H9 (cell line): ENCODE results near the gene MLLT3. TPM values are rescaled to one million over a fixed set of nuclear protein-coding genes. Genes with fewer than 3 reads are reported as not detected.

ENCODE experiments used
- DNase-seq: peaks from one replicate; pipeline ENCODE4 v3.0.0-alpha.2; 2017
- H2AFZ ChIP-seq: one replicate; pipeline ENCODE4 v1.6.1; 2013; ENCODE audit warnings: mild to moderate bottlenecking, low read length, control low read depth, moderate library complexity
- H2AK5ac ChIP-seq: 2 replicates; pipeline ENCODE4 v1.6.1; 2013; ENCODE audit warnings: low read length, control low read depth, mixed read lengths; ENCODE audit not compliant: insufficient read length
- H2BK120ac ChIP-seq: one replicate; pipeline ENCODE4 v1.6.1; 2013; ENCODE audit warnings: low read depth, mild to moderate bottlenecking, low read length, control low read depth, inconsistent platforms; ENCODE audit not compliant: poor library complexity, severe bottlenecking
- H2BK12ac ChIP-seq: 2 replicates; pipeline ENCODE4 v1.6.1; 2013; ENCODE audit warnings: low read length, control low read depth, mixed read lengths, low read depth; ENCODE audit not compliant: insufficient read length
- H2BK15ac ChIP-seq: 2 replicates; pipeline ENCODE4 v1.6.1; 2013; ENCODE audit warnings: low read depth, low read length, control low read depth
- H2BK20ac ChIP-seq: one replicate; pipeline ENCODE4 v1.6.1; 2013; ENCODE audit warnings: low read depth, mild to moderate bottlenecking, low read length, control low read depth, inconsistent platforms; ENCODE audit not compliant: poor library complexity, severe bottlenecking
- H2BK5ac ChIP-seq: 2 replicates; pipeline ENCODE4 v1.6.1; 2013; ENCODE audit warnings: low read length, control low read depth, mixed read lengths; ENCODE audit not compliant: insufficient read length
- H3K14ac ChIP-seq: 2 replicates; pipeline ENCODE4 v1.6.1; 2013; ENCODE audit warnings: low read length, control low read depth; ENCODE audit not compliant: insufficient read depth
- H3K18ac ChIP-seq: 2 replicates; pipeline ENCODE4 v1.6.1; 2013; ENCODE audit warnings: low read depth, mild to moderate bottlenecking, mixed read lengths, low read length, control low read depth; ENCODE audit not compliant: insufficient read length
- H3K23ac ChIP-seq: 2 replicates; pipeline ENCODE4 v1.6.1; 2013; ENCODE audit warnings: low read length, control low read depth, mixed read lengths, low read depth; ENCODE audit not compliant: insufficient read length
- H3K23me2 ChIP-seq: 2 replicates; pipeline ENCODE4 v1.6.1; 2013; ENCODE audit warnings: low read depth, mild to moderate bottlenecking, mixed read lengths, low read length, control low read depth; ENCODE audit not compliant: insufficient read length, poor library complexity, severe bottlenecking
- H3K27ac ChIP-seq: 2 replicates; pipeline ENCODE4 v1.5.1; 2013; ENCODE audit warnings: low read length, control low read depth, mixed read lengths, low read depth; ENCODE audit not compliant: insufficient read length
- H3K27me3 ChIP-seq: 2 replicates; pipeline ENCODE4 v1.6.1; 2013; ENCODE audit warnings: low read length, control low read depth, inconsistent platforms; ENCODE audit not compliant: insufficient read depth
- H3K4ac ChIP-seq: 2 replicates; pipeline ENCODE4 v1.6.1; 2013; ENCODE audit warnings: low read depth, mild to moderate bottlenecking, control low read depth, inconsistent platforms, low read length, moderate library complexity
- H3K4me1 ChIP-seq: 2 replicates; pipeline ENCODE4 v1.6.1; 2013; ENCODE audit warnings: low read length, control low read depth, inconsistent platforms; ENCODE audit not compliant: insufficient read depth
- H3K4me2 ChIP-seq: 2 replicates; pipeline ENCODE4 v1.6.1; 2013; ENCODE audit warnings: low read length, control low read depth, mixed read lengths; ENCODE audit not compliant: insufficient read length, insufficient read depth
- H3K56ac ChIP-seq: 2 replicates; pipeline ENCODE4 v1.6.1; 2013; ENCODE audit warnings: low read depth, mild to moderate bottlenecking, mixed read lengths, low read length, control low read depth; ENCODE audit not compliant: insufficient read length
- H3K79me1 ChIP-seq: 2 replicates; pipeline ENCODE4 v1.6.1; 2013; ENCODE audit warnings: low read depth, mild to moderate bottlenecking, moderate library complexity, low read length, control low read depth, inconsistent platforms; ENCODE audit not compliant: insufficient read depth, poor library complexity, severe bottlenecking
- H3K79me2 ChIP-seq: 2 replicates; pipeline ENCODE4 v1.6.1; 2013; ENCODE audit warnings: low read length, control low read depth, inconsistent platforms; ENCODE audit not compliant: insufficient read depth
- H3K9ac ChIP-seq: 2 replicates; pipeline ENCODE4 v1.6.1; 2013; ENCODE audit warnings: low read length, control low read depth, mixed read lengths; ENCODE audit not compliant: insufficient read length; ENCODE audit errors: extremely low read depth
- H3K9me3 ChIP-seq: one replicate; pipeline ENCODE4 v1.6.1; 2013; ENCODE audit warnings: low read depth, low read length, inconsistent platforms; ENCODE audit not compliant: control insufficient read depth
- H3T11ph ChIP-seq: one replicate; pipeline ENCODE4 v1.6.1; 2013; ENCODE audit warnings: mild to moderate bottlenecking, low read length, control low read depth, inconsistent platforms
- H4K20me1 ChIP-seq: one replicate; pipeline ENCODE4 v1.6.1; 2013; ENCODE audit not compliant: control insufficient read depth, insufficient read length, insufficient read depth
- H4K5ac ChIP-seq: 2 replicates; pipeline ENCODE4 v1.6.1; 2013; ENCODE audit warnings: low read depth, mild to moderate bottlenecking, mixed read lengths, low read length, control low read depth; ENCODE audit not compliant: insufficient read length
- H4K8ac ChIP-seq: replicated peaks from 2 replicates; pipeline ENCODE4 v1.6.1; 2013; ENCODE audit warnings: low read length, control low read depth, mixed read lengths, low read depth; ENCODE audit not compliant: insufficient read length
- H4K91ac ChIP-seq: 2 replicates; pipeline ENCODE4 v1.6.1; 2013; ENCODE audit warnings: low read depth, mild to moderate bottlenecking, moderate library complexity, mixed read lengths, low read length, control low read depth; ENCODE audit not compliant: insufficient read length
- H3K27ac Mint-ChIP-seq, 3 experiments: 2 replicates in 2 of 3; 3 replicates in 1 of 3; pipeline ENCODE4 v1.8.0; 2020 to 2021; ENCODE audit warnings: mixed read lengths in 3 of 3, mild to moderate bottlenecking in 1 of 3, moderate library complexity in 1 of 3
- H3K27me3 Mint-ChIP-seq: 2 replicates; pipeline ENCODE4 v1.8.0; 2021; ENCODE audit warnings: low read depth, mild to moderate bottlenecking, moderate library complexity, mixed read lengths
- H3K36me3 Mint-ChIP-seq, 3 experiments: 2 replicates in 2 of 3; 3 replicates in 1 of 3; pipeline ENCODE4 v1.8.0; 2020 to 2021; ENCODE audit warnings: low read depth in 3 of 3, mixed read lengths in 3 of 3; ENCODE audit not compliant: insufficient read depth in 1 of 3
- H3K4me1 Mint-ChIP-seq, 2 experiments: 2 replicates each; pipeline ENCODE4 v1.8.0; 2020; ENCODE audit warnings: mixed read lengths in 2 of 2
- H3K4me3 Mint-ChIP-seq, 2 experiments: 2 replicates in 1 of 2; 3 replicates in 1 of 2; pipeline ENCODE4 v1.8.0; 2020 to 2021; ENCODE audit warnings: mild to moderate bottlenecking in 2 of 2, mixed read lengths in 2 of 2, moderate library complexity in 1 of 2
- H3K9me3 Mint-ChIP-seq, 2 experiments: 2 replicates in 1 of 2; 3 replicates in 1 of 2; pipeline ENCODE4 v1.8.0; 2020; ENCODE audit warnings: mild to moderate bottlenecking in 2 of 2, mixed read lengths in 2 of 2, moderate library complexity in 1 of 2
- CTCF ChIP-seq: fragments of 200-600 bp; sonication (generic); conservative IDR thresholded peaks from 3 replicates; pipeline ENCODE4 v1.8.0; 2021; ENCODE audit warnings: antibody characterized with exemption, mild to moderate bottlenecking
- WGBS: extraction: QIAGEN DNeasy Blood & Tissue Kit; methylation state at CpG from one replicate; pipeline ENCODE4 v1.1.7; 2013; ENCODE audit warnings: missing lambda C conversion rate, low lambda C conversion rate, mixed read lengths; ENCODE audit not compliant: insufficient read length; ENCODE audit errors: extremely low coverage; 5-methylcytosine and 5-hydroxymethylcytosine counted together
- total RNA-seq: library from RNA; stranded (reverse); gene quantifications from 2 replicates; pipeline ENCODE4 v1.2.1, GENCODE V29; 2021

MLLT3 gene
- total RNA-seq, 1 experiment from 2014 or later = 3.9 TPM

GRCh38 chr9:20549053-20549452, 73.2 kb downstream of the MLLT3 start:
- no peak overlapping the region for H2BK120ac ChIP-seq
- H3K23me2 ChIP-seq = no peaks in the 10 kb centered on the region
- H3K4me2 ChIP-seq = no peak overlapping the region
- no peak for TF ChIP-seq CTCF
- Mint-ChIP-seq H3K4me3 (no peak overlapping the region), H3K27me3 (no peaks in the 10 kb centered on the region), H3K27ac (no peak overlapping the region), H3K4me1 (peaks cover 6 to 22% of the 10 kb centered on the region in 2 experiments), H3K9me3 (no peaks in the 10 kb centered on the region), H3K36me3 (no peaks in the 10 kb centered on the region)
- no peaks in the 10 kb centered on the region for H3K79me1 ChIP-seq
- H4K5ac ChIP-seq = no peak overlapping the region
- no peaks in the 10 kb centered on the region for H3K27me3 ChIP-seq
- H2BK5ac ChIP-seq = no peak overlapping the region
- no peak overlapping the region for H2BK12ac ChIP-seq
- no peaks in the 10 kb centered on the region for H4K20me1 ChIP-seq
- no peak overlapping the region for H2BK20ac ChIP-seq
- no peak overlapping the region for H3K9ac ChIP-seq
- H4K91ac ChIP-seq = no peak overlapping the region
- no peak overlapping the region for H2AK5ac ChIP-seq
- peaks cover 4% of the 10 kb centered on the region; the same call in 1 of the 2 replicates for H3K4me1 ChIP-seq
- H3K18ac ChIP-seq = no peak overlapping the region
- no peaks in the 10 kb centered on the region for H3K9me3 ChIP-seq
- no peak overlapping the region for H3K23ac ChIP-seq
- DNase-seq = no peak
- no peak overlapping the region for H3K4ac ChIP-seq
- no peaks in the 10 kb centered on the region for H3K79me2 ChIP-seq
- no peak overlapping the region for H3K14ac ChIP-seq
- no CpG with 5 or more reads among the region's 3 CpGs for WGBS
- H2BK15ac ChIP-seq = no peak overlapping the region
- no peak overlapping the region for H4K8ac ChIP-seq
- H3T11ph ChIP-seq = no peak overlapping the region
- no peak overlapping the region for H3K56ac ChIP-seq
- no peak overlapping the region for H3K27ac ChIP-seq
- H2AFZ ChIP-seq = no peak overlapping the region
